OCI-LY3 (cell line): ENCODE results near the gene MTUS2.

ENCODE experiments used
- H2AFZ ChIP-seq: fragments of 200-600, 300-600 bp; shearing (Covaris generic); 2 replicates; pipeline ENCODE4 v1.6.0; 2014; ENCODE audit warnings: antibody characterized with exemption, low read depth, low read length
- H3K27ac ChIP-seq: fragments of 200-600, 300-600 bp; sonication (generic); 2 replicates; pipeline ENCODE4 v1.5.1; 2014; ENCODE audit warnings: mild to moderate bottlenecking, low read length, moderate library complexity, mixed read lengths
- H3K27me3 ChIP-seq: fragments of 200-600, 300-600 bp; sonication (generic); 2 replicates; pipeline ENCODE4 v1.6.1; 2014; ENCODE audit warnings: low read depth, low read length, mixed read lengths
- H3K36me3 ChIP-seq: fragments of 200-600, 300-600 bp; sonication (generic); replicated peaks from 2 replicates; pipeline ENCODE3; 2014; ENCODE audit warnings: low read depth, low read length, mixed read lengths
- H3K4me1 ChIP-seq: fragments of 300-600, 200-600 bp; sonication (generic); 2 replicates; pipeline ENCODE4 v1.6.1; 2014; ENCODE audit warnings: low read length, mixed read lengths
- H3K4me2 ChIP-seq: fragments of 200-600, 300-600 bp; sonication (generic); 2 replicates; pipeline ENCODE4 v1.6.1; 2014; ENCODE audit warnings: low read length, mixed read lengths
- H3K4me3 ChIP-seq: fragments of 300-600, 200-600 bp; sonication (generic); 2 replicates; pipeline ENCODE4 v1.5.1; 2014; ENCODE audit warnings: antibody characterized with exemption, mild to moderate bottlenecking, low read length, moderate library complexity
- H3K79me2 ChIP-seq: fragments of 300-600, 200-600 bp; shearing (Covaris generic); 2 replicates; pipeline ENCODE4 v1.6.1; 2014; ENCODE audit warnings: mild to moderate bottlenecking, low read length, mixed read lengths
- H3K9ac ChIP-seq: fragments of 300-600, 200-600 bp; shearing (Covaris generic); 2 replicates; pipeline ENCODE4 v1.6.0; 2014; ENCODE audit warnings: mild to moderate bottlenecking, low read length, moderate library complexity
- H3K9me3 ChIP-seq: fragments of 200-600, 300-600 bp; shearing (Covaris generic); 2 replicates; pipeline ENCODE4 v1.6.1; 2014; ENCODE audit warnings: low read length, mixed read lengths; ENCODE audit not compliant: insufficient read depth
- H4K20me1 ChIP-seq: fragments of 200-600, 300-600 bp; sonication (generic); 2 replicates; pipeline ENCODE4 v1.6.1; 2016; ENCODE audit warnings: low read length, mixed read lengths; ENCODE audit not compliant: insufficient read depth
- EZH2phosphoT487 ChIP-seq: fragments of 200-600 bp; shearing (Covaris generic); IDR thresholded peaks from 2 replicates; pipeline ENCODE4 v1.6.1; 2018; ENCODE audit warnings: antibody characterized with exemption, mixed run types, low read depth
- TF ChIP-seq, protein P1 (sequence below): fragments of 200-600, 300-600 bp; sonication (generic); IDR thresholded peaks from 2 replicates; pipeline ENCODE4 v1.5.1; 2014; ENCODE audit warnings: antibody characterized with exemption, low read length, low read depth

The MTUS2 gene

DNA sequence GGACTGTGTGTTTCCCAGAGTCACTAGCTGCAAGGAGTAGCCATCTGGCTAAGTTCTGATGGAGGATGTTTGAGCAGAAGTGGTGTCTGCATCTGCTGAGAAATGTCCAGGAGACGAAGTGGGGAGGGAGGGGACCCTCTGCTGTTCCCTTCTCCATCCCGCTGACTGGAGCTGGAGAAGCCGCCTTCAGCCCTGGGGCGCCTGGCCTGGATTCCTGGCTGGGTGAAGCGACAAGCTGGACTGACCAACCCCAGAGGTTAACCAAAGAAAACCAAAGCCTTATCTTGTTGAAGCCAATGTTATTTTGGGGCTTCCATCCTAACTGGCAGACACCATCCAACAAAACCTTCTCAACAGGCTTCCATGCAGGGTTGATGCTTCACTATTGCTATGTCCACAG is 707.8 kb downstream of the MTUS2 start:
- no peaks in the 10 kb centered on the region for H3K9me3 ChIP-seq
- peaks cover 14% of the 10 kb centered on the region for H3K79me2 ChIP-seq
- H3K27ac ChIP-seq = no peak overlapping the region
- H3K27me3 ChIP-seq = no peaks in the 10 kb centered on the region
- H3K36me3 ChIP-seq = peaks cover 77% of the 10 kb centered on the region
- H2AFZ ChIP-seq = no peak overlapping the region
- H3K4me2 ChIP-seq = no peak overlapping the region
- no peak overlapping the region for H3K9ac ChIP-seq
- H4K20me1 ChIP-seq = no peaks in the 10 kb centered on the region; the same call in 1 of the 2 replicates
- H3K4me3 ChIP-seq = no peak overlapping the region
- TF ChIP-seq EZH2phosphoT487 = no peak
- TF ChIP-seq, protein P1, sequence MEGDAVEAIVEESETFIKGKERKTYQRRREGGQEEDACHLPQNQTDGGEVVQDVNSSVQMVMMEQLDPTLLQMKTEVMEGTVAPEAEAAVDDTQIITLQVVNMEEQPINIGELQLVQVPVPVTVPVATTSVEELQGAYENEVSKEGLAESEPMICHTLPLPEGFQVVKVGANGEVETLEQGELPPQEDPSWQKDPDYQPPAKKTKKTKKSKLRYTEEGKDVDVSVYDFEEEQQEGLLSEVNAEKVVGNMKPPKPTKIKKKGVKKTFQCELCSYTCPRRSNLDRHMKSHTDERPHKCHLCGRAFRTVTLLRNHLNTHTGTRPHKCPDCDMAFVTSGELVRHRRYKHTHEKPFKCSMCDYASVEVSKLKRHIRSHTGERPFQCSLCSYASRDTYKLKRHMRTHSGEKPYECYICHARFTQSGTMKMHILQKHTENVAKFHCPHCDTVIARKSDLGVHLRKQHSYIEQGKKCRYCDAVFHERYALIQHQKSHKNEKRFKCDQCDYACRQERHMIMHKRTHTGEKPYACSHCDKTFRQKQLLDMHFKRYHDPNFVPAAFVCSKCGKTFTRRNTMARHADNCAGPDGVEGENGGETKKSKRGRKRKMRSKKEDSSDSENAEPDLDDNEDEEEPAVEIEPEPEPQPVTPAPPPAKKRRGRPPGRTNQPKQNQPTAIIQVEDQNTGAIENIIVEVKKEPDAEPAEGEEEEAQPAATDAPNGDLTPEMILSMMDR = no peak
- no peaks in the 10 kb centered on the region for H3K4me1 ChIP-seq

DNA sequence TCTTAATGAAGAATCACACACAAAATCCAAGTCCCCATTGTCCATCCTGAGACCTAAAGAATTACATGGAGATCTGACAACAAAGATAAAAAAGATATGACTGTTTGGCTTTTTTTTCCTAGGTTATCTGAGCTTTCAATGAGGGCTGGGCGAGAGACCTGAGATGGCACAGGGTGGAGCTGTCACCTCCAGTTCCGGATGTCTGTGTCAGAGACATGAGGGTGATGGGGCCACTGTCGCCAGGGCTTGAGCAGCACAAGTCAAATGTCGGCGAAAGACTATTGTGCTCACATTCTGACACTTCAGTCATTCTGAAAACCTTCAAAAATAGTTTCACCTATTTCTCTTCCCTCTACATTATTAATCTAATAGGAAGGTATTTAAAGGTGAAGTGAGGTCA is 709.6 kb downstream of the MTUS2 start:
- Histone ChIP-seq H3K4me3 (no peak overlapping the region), H3K9me3 (no peaks in the 10 kb centered on the region), H3K79me2 (peaks cover 13% of the 10 kb centered on the region), H3K9ac (no peak overlapping the region), H3K4me2 (no peak overlapping the region), H4K20me1 (no peaks in the 10 kb centered on the region; the same call in 1 of the 2 replicates), H3K27ac (no peak overlapping the region), H3K36me3 (peaks cover 81% of the 10 kb centered on the region), H2AFZ (no peak overlapping the region), H3K4me1 (no peaks in the 10 kb centered on the region), H3K27me3 (no peaks in the 10 kb centered on the region)
- TF ChIP-seq, protein P1 = no peak
- TF ChIP-seq EZH2phosphoT487 = no peak

DNA sequence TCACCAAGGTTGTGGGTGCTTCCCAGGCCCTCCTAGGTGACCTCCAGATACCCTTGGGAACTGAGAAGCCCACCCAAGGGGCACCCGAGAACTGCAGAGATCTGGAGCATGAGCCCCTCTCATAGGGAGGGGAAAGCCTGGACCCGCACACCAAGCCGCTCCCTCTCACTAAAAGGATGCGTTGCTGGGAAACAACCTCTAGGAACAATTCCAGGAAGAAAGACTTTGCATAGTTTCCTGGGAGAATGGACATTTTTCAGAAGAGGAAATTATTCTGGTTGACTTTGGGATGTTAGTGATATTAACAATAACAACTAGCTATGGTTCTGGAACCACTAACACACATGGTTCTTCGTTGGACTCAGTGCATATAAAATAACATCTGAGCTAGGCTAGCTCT is 710.8 kb downstream of the MTUS2 start:
- Histone ChIP-seq H3K36me3 (peaks cover 86% of the 10 kb centered on the region), H3K79me2 (peaks cover 6% of the 10 kb centered on the region), H2AFZ (no peak overlapping the region), H3K4me2 (no peak overlapping the region), H3K27me3 (no peaks in the 10 kb centered on the region), H3K4me1 (no peaks in the 10 kb centered on the region), H3K9me3 (no peaks in the 10 kb centered on the region), H4K20me1 (peaks cover 4% of the 10 kb centered on the region), H3K9ac (no peak overlapping the region), H3K4me3 (no peak overlapping the region), H3K27ac (no peak overlapping the region)
- TF ChIP-seq, protein P1 = no peak
- TF ChIP-seq EZH2phosphoT487 = no peak

DNA sequence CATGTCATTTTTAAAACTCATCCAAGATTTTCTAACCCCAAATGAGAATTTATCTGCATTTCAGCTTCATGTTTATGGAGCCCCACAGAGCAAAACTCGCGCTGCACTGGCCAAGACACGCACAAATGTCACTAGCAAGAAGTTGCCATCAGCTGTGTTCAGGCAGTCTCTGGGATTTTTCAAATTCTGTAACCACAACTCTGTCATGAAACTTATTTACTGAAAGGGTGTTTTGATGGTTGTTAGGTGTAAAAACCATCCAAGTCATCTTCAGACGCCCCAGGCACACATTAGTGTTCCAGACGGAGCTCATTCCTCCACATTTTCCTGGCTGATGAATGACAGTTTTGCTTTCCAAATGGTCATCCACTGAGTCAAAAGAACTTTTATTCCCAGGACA is 712.0 kb downstream of the MTUS2 start:
- Histone ChIP-seq H3K9ac (no peak overlapping the region), H3K36me3 (peaks cover 89% of the 10 kb centered on the region), H3K27me3 (no peaks in the 10 kb centered on the region), H3K4me2 (no peak overlapping the region), H4K20me1 (peaks cover 13% of the 10 kb centered on the region), H3K4me1 (no peaks in the 10 kb centered on the region), H3K4me3 (no peak overlapping the region), H3K27ac (no peak overlapping the region), H2AFZ (no peak overlapping the region), H3K79me2 (peaks cover 14% of the 10 kb centered on the region), H3K9me3 (no peaks in the 10 kb centered on the region)
- TF ChIP-seq EZH2phosphoT487 = no peak
- TF ChIP-seq, protein P1 = no peak
